ENCODE results near the gene FOXO3.

FOXO3 gene

DNA sequence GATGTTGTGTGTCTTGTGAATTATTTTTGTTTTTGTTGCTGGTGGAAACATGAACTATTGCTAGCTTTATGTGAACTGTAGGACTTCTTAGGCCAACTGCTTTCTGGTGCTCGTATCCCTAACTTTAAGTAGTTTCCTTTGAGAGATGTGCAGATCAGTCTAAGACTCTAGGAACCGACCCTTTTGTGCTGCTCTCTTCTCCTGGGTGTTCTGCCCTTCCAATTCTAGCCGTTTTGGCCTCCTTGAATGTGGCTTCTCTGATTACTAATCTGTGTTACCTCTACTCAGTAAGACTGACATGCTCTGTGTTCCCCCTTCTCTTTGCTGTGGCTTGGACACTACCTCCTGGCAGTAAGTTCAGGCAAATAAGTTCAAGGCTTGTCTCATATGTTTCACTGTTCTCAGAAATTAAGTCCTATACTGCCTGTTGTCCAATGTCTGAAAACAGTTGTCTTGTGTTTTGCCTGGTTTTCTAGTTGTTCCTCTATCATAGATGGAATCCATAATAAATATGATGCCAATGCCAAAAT, 58.0 kb downstream of the FOXO3 start:
- TF ChIP-seq, protein P1, sequence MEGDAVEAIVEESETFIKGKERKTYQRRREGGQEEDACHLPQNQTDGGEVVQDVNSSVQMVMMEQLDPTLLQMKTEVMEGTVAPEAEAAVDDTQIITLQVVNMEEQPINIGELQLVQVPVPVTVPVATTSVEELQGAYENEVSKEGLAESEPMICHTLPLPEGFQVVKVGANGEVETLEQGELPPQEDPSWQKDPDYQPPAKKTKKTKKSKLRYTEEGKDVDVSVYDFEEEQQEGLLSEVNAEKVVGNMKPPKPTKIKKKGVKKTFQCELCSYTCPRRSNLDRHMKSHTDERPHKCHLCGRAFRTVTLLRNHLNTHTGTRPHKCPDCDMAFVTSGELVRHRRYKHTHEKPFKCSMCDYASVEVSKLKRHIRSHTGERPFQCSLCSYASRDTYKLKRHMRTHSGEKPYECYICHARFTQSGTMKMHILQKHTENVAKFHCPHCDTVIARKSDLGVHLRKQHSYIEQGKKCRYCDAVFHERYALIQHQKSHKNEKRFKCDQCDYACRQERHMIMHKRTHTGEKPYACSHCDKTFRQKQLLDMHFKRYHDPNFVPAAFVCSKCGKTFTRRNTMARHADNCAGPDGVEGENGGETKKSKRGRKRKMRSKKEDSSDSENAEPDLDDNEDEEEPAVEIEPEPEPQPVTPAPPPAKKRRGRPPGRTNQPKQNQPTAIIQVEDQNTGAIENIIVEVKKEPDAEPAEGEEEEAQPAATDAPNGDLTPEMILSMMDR (IDR thresholded peaks at IDR 0.05; ENCODE audit: low read depth, low read length), result no peak
- no peak overlapping the region for H3K4me3 ChIP-seq (replicated peaks in 1 of 2; ENCODE audit: low read depth in 2 of 2, low read length in 2 of 2)
- DNase-seq (ENCODE audit: low read depth in 2 of 2), result no peak

DNA sequence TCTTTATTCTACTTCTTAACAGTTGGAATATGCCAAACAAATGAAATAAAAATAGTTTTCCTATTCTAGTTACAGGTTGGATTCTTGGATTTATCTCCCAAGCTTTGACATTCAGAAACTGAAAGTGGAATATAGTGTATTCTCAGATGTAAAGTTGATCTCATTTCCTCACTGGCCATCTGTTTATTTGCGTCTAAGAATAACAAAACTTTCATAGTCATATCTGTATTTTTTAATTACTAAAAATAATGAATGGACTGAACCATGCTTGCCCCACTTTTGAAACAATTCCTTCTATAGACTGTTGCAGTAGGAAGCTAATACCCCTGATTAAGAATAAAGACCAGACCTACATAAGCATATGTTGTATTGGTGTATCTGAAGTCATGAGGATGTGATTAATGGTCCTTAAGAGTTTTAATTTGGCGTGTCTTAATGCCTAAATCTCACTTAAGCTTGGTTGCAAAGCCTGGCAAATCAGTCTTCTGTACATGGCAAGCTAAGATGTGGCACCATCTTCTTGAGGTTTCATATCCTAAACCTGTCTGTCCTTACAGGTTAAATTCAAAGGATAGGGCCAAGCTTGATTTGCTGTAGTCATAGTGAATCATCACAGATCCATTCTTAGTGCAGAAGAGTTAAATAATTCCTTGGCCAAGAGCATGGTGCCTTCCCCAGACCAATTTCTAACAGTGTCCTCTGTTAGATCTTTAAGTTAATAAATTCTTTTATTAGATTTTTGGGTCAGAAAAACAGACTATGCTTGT, 58.9 kb downstream of the FOXO3 start:
- DNase-seq (ENCODE audit: low read depth in 2 of 2), result peak in 1 of 2 donors; percentile 58
- TF ChIP-seq, protein P1 (IDR thresholded peaks at IDR 0.05; ENCODE audit: low read depth, low read length), result no peak
- no peak overlapping the region for H3K4me3 ChIP-seq (replicated peaks in 1 of 2; ENCODE audit: low read depth in 2 of 2, low read length in 2 of 2)

DNA sequence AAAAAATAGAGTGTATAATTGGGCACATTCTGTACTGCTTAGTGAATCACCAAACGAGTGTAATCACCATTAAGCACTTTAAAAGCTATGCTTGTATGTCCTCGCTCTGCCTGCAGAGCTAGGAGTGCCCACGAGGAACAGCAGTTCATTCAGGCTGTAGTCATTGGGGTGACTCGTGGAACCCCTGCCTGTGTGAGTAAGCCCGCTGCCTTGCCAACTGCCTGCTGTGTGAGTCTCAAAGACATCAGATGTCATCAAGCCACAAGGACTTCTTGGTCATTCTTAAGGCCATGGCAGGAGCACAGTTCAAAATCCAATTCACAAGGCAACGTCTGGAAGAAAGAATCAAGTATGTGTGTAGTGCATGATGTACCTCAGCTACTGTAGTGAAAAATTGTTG, 60.4 kb downstream of the FOXO3 start:
- H3K4me3 ChIP-seq (replicated peaks in 1 of 2; ENCODE audit: low read depth in 2 of 2, low read length in 2 of 2), result no peak overlapping the region
- DNase-seq (ENCODE audit: low read depth in 2 of 2), result peak; percentile 63 to 92
- TF ChIP-seq, protein P1 (IDR thresholded peaks at IDR 0.05; ENCODE audit: low read depth, low read length), result peak; percentile 36

DNA sequence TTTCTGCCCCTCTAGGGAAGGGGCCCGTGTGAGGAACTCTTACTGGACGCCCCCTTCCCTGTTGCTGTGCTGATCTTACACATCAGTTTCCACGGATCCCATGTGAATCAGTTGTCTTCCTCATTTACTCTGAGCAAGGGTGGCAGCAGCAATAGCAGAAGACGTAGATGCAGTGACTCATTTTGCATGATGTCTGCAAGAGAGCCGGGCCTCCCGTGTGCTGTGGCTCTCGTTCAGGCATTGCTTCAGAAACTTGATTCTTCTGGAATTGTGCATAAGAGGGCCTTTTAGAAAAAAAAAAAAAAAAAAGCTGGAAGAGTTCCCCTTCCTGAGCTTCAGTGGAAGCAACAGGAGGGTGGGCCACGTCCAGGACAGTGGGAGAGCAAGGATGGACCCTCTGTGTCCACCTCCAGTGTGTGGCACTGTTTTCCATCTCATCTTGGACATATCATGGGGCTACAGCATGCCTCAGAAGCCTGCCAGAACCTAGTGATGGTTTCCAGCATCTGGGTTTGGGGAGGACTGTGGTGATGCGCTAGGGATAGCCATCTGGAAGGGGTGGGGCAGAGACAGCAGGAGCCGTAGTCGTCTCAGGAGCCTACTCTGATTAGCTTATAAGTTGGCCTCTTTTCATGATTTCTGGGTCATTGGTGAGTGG, 62.1 kb downstream of the FOXO3 start:
- peak; percentile 94 to 95 for DNase-seq (ENCODE audit: low read depth in 2 of 2)
- H3K4me3 ChIP-seq (replicated peaks in 1 of 2; ENCODE audit: low read depth in 2 of 2, low read length in 2 of 2), result peak overlapping the region in 1 of 2 donors; percentile 19
- TF ChIP-seq, protein P1 (IDR thresholded peaks at IDR 0.05; ENCODE audit: low read depth, low read length), result no peak

DNA sequence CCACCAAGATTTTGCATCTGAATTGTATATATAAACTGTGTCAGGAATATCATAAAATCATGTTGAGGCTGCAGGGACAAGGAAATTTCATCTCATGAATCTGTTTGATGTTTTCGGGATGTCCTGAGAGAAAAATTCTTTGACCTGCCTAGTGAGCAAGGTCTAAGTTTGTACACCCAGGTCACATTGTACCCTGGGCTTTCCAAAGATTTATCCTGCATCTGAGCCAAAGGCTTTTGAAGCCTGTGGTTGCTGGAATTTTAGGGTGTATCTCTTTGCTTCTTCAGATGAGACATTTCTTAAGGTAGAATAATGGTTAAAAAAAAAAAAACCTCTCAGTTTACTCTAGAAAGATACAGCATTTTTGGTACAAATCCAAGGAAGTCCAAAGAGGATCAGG, 63.3 kb downstream of the FOXO3 start:
- DNase-seq (ENCODE audit: low read depth in 2 of 2), result no peak
- TF ChIP-seq, protein P1 (IDR thresholded peaks at IDR 0.05; ENCODE audit: low read depth, low read length), result no peak
- H3K4me3 ChIP-seq (replicated peaks in 1 of 2; ENCODE audit: low read depth in 2 of 2, low read length in 2 of 2), result no peak overlapping the region

DNA sequence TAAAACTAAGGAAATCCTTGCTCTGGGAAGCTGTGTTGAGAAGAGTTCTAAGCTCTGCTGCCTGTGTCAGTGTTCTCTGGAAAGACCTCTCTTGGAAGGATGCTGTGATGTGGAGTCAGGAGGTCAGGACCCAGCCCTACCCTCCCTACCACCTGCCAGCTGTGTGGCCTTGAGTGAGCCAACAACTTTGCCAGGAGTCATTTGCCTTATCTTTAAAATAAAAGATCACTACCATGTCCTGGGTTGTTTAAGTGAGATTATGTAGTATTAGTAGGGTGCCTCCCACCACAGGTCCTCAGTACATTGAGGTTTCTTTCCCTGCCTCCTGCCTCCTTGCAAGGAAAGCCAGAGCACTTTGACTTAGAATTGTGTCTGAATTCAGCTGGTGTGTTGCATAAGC, 64.9 kb downstream of the FOXO3 start:
- no peak for DNase-seq (ENCODE audit: low read depth in 2 of 2)
- H3K4me3 ChIP-seq (replicated peaks in 1 of 2; ENCODE audit: low read depth in 2 of 2, low read length in 2 of 2), result no peak overlapping the region
- TF ChIP-seq, protein P1 (IDR thresholded peaks at IDR 0.05; ENCODE audit: low read depth, low read length), result no peak

Measured in cardiac fibroblast (primary cell).